IMR-90 (cell line): Measurements from ENCODE around the gene ZAP70. TPM values are rescaled to one million over a fixed set of nuclear protein-coding genes. Genes with fewer than 3 reads are reported as not detected.

Source experiments
- ATAC-seq: fragments of 200-7000 bp; cut with Tn5 transposase; 2 replicates; pipeline ENCODE4 v1.9.1; 2020; ENCODE audit warnings: low read depth, mild to moderate bottlenecking, moderate library complexity
- BruUV-seq: library from RNA; stranded (reverse); fragments of 400-500 nt; replicated peaks from 2 replicates; lab custom pipeline; 2021; lab: Mats Ljungman, UMichigan
- CTCF ChIA-PET: fragments of 300-600 bp; formaldehyde crosslinking; extraction: SDS; loops from one replicate; lab custom pipeline; 2021; ENCODE audit warnings: antibody characterized with exemption; lab: Yijun Ruan, JAX
- POLR2A ChIA-PET: fragments of 300-600 bp; sonication (Branson Sonifier 250); formaldehyde crosslinking; loops from one replicate; lab custom pipeline; 2022; ENCODE audit warnings: antibody characterized with exemption; ENCODE audit not compliant: unreplicated experiment; lab: Charles Lee
- DNase-seq: peaks from one replicate; pipeline ENCODE4 v3.0.0; 2013
- H2AFZ ChIP-seq: replicated peaks from 2 replicates; pipeline ENCODE3; 2013; ENCODE audit warnings: low read length, mild to moderate bottlenecking; ENCODE audit not compliant: poor library complexity
- H2AK5ac ChIP-seq: 2 replicates; pipeline ENCODE4 v1.6.1; 2013; ENCODE audit warnings: low read depth, low read length, inconsistent platforms
- H2AK9ac ChIP-seq: replicated peaks from 2 replicates; pipeline ENCODE3; 2013; ENCODE audit warnings: mild to moderate bottlenecking, low read depth, low read length, moderate library complexity; ENCODE audit not compliant: poor library complexity
- H2BK120ac ChIP-seq: 2 replicates; pipeline ENCODE4 v1.6.1; 2013; ENCODE audit warnings: low read depth, low read length, inconsistent platforms
- H2BK15ac ChIP-seq: 3 replicates; pipeline ENCODE4 v1.6.1; 2013; ENCODE audit warnings: low read depth, low read length, inconsistent platforms
- H2BK20ac ChIP-seq: 2 replicates; pipeline ENCODE4 v1.6.1; 2013; ENCODE audit warnings: low read depth, mild to moderate bottlenecking, inconsistent platforms, low read length, moderate library complexity
- H2BK5ac ChIP-seq: 2 replicates; pipeline ENCODE4 v1.6.1; 2013; ENCODE audit warnings: mild to moderate bottlenecking, low read depth, low read length, inconsistent platforms; ENCODE audit not compliant: poor library complexity, severe bottlenecking
- H3K14ac ChIP-seq: replicated peaks from 2 replicates; pipeline ENCODE4 v1.6.1; 2013; ENCODE audit warnings: low read depth, low read length, inconsistent platforms
- H3K18ac ChIP-seq: 2 replicates; pipeline ENCODE4 v1.6.1; 2013; ENCODE audit warnings: low read depth, low read length, control low read depth
- H3K23ac ChIP-seq: 2 replicates; pipeline ENCODE4 v1.6.1; 2013; ENCODE audit warnings: low read depth, low read length, inconsistent platforms
- H3K27ac ChIP-seq: 2 replicates; pipeline ENCODE4 v1.5.1; 2013; ENCODE audit warnings: mild to moderate bottlenecking, control low read depth, low read length; ENCODE audit not compliant: insufficient read depth
- H3K27me3 ChIP-seq: 2 replicates; pipeline ENCODE4 v1.6.1; 2013; ENCODE audit warnings: low read length; ENCODE audit not compliant: control insufficient read depth, insufficient read depth
- H3K36me3 ChIP-seq: 2 replicates; pipeline ENCODE4 v1.6.1; 2013; ENCODE audit warnings: low read length, mixed read lengths; ENCODE audit not compliant: control insufficient read depth, insufficient read depth
- H3K4ac ChIP-seq: 2 replicates; pipeline ENCODE4 v1.6.1; 2013; ENCODE audit warnings: low read depth, low read length, inconsistent platforms
- H3K4me1 ChIP-seq: 2 replicates; pipeline ENCODE4 v1.6.1; 2013; ENCODE audit warnings: low read length, mixed read lengths; ENCODE audit not compliant: control insufficient read depth, insufficient read depth
- H3K4me2 ChIP-seq: 2 replicates; pipeline ENCODE4 v1.6.1; 2013; ENCODE audit warnings: low read depth, mild to moderate bottlenecking, control low read depth, low read length, moderate library complexity
- H3K4me3 ChIP-seq: 2 replicates; pipeline ENCODE4 v1.5.1; 2013; ENCODE audit warnings: low read depth, mild to moderate bottlenecking, control low read depth, low read length, moderate library complexity; ENCODE audit not compliant: insufficient read depth
- H3K56ac ChIP-seq: 2 replicates; pipeline ENCODE4 v1.6.1; 2013; ENCODE audit warnings: low read length, inconsistent platforms; ENCODE audit not compliant: insufficient read depth; ENCODE audit errors: extremely low read depth
- H3K79me1 ChIP-seq, 2 experiments: 2 replicates each; pipeline ENCODE4 v1.6.1; 2013; ENCODE audit warnings: low read length in 2 of 2, inconsistent platforms in 1 of 2, low read depth in 1 of 2
- H3K9ac ChIP-seq: 2 replicates; pipeline ENCODE4 v1.6.1; 2013; ENCODE audit warnings: low read depth, low read length, control low read depth
- H3K9me1 ChIP-seq: 2 replicates; pipeline ENCODE4 v1.6.1; 2013; ENCODE audit warnings: low read length, inconsistent platforms; ENCODE audit not compliant: insufficient read depth
- H3K9me3 ChIP-seq: 2 replicates; pipeline ENCODE4 v1.6.1; 2013; ENCODE audit warnings: low read length; ENCODE audit not compliant: control insufficient read depth, insufficient read depth
- H4K20me1 ChIP-seq: 2 replicates; pipeline ENCODE4 v1.6.1; 2013; ENCODE audit warnings: low read length, inconsistent platforms; ENCODE audit not compliant: insufficient read depth
- H4K5ac ChIP-seq: 2 replicates; pipeline ENCODE4 v1.6.1; 2013; ENCODE audit warnings: mild to moderate bottlenecking, low read depth, low read length, control low read depth
- H4K8ac ChIP-seq, 2 experiments: 2 replicates each; pipeline ENCODE4 v1.6.1; 2013; ENCODE audit warnings: low read depth in 2 of 2, low read length in 2 of 2, control low read depth in 1 of 2, inconsistent platforms in 1 of 2
- H4K91ac ChIP-seq: 2 replicates; pipeline ENCODE4 v1.6.1; 2013; ENCODE audit warnings: low read depth, low read length, inconsistent platforms; ENCODE audit not compliant: insufficient read depth
- BHLHE40 ChIP-seq: fragments of 150-350 bp; IDR thresholded peaks from 2 replicates; pipeline ENCODE4 v1.6.1; 2016; ENCODE audit warnings: mild to moderate bottlenecking, low read depth, low read length
- CEBPB ChIP-seq: IDR thresholded peaks from 2 replicates; pipeline ENCODE4 v1.6.1; 2012; ENCODE audit warnings: low read depth, low read length, improper control_type of control experiment
- CHD1 ChIP-seq: IDR thresholded peaks from 2 replicates; pipeline ENCODE4 v1.6.1; 2012; ENCODE audit warnings: low read depth, low read length, improper control_type of control experiment
- CTCF ChIP-seq: conservative IDR thresholded peaks from 2 replicates; pipeline ENCODE4 v1.5.1; 2012; ENCODE audit warnings: mild to moderate bottlenecking, low read depth, low read length, improper control_type of control experiment
- ELK1 ChIP-seq: fragments of 150-350 bp; IDR thresholded peaks from 2 replicates; pipeline ENCODE4 v1.6.1; 2016; ENCODE audit warnings: low read depth, mild to moderate bottlenecking, low read length, moderate library complexity, borderline replicate concordance
- FOS ChIP-seq: fragments of 150-350 bp; IDR thresholded peaks from 2 replicates; pipeline ENCODE4 v1.6.1; 2016; ENCODE audit warnings: low read depth, low read length
- MAFK ChIP-seq: IDR thresholded peaks from 2 replicates; pipeline ENCODE4 v1.6.1; 2012; ENCODE audit warnings: low read depth, low read length, improper control_type of control experiment
- MAZ ChIP-seq: IDR thresholded peaks from 2 replicates; pipeline ENCODE4 v1.6.1; 2012; ENCODE audit warnings: low read depth, mild to moderate bottlenecking, low read length, improper control_type of control experiment, moderate library complexity, borderline replicate concordance
- MXI1 ChIP-seq: IDR thresholded peaks from 2 replicates; pipeline ENCODE4 v1.6.1; 2012; ENCODE audit warnings: low read depth, mild to moderate bottlenecking, low read length, moderate library complexity, borderline replicate concordance
- NFE2L2 ChIP-seq: fragments of 150-350 bp; IDR thresholded peaks from 2 replicates; pipeline ENCODE4 v1.6.1; 2016; ENCODE audit warnings: low read depth, mild to moderate bottlenecking, low read length
- POLR2A ChIP-seq: IDR thresholded peaks from 2 replicates; pipeline ENCODE4 v1.6.1; 2012; ENCODE audit warnings: mild to moderate bottlenecking, low read depth, low read length
- RAD21 ChIP-seq: IDR thresholded peaks from 2 replicates; pipeline ENCODE4 v1.6.1; 2012; ENCODE audit warnings: low read length, improper control_type of control experiment
- RCOR1 ChIP-seq: IDR thresholded peaks from 2 replicates; pipeline ENCODE4 v1.6.1; 2012; ENCODE audit warnings: mild to moderate bottlenecking, low read length, improper control_type of control experiment; ENCODE audit not compliant: insufficient replicate concordance
- RFX5 ChIP-seq: IDR thresholded peaks from 2 replicates; pipeline ENCODE4 v1.8.0; 2012; ENCODE audit warnings: low read depth, mild to moderate bottlenecking, low read length, moderate library complexity
- SMC3 ChIP-seq: fragments of 150-350 bp; IDR thresholded peaks from 2 replicates; pipeline ENCODE4 v1.6.1; 2016; ENCODE audit warnings: low read depth, mild to moderate bottlenecking, antibody characterized with exemption, low read length, moderate library complexity
- WGBS, 2 experiments: methylation state at CpG; one replicate each; pipeline versions ENCODE4 v1.1.5 to v1.1.7; 2013; ENCODE audit warnings: missing lambda C conversion rate in 2 of 2; ENCODE audit not compliant: insufficient read length in 1 of 2; ENCODE audit errors: extremely low coverage in 2 of 2; 5-methylcytosine and 5-hydroxymethylcytosine counted together
- dilution Hi-C: fragments of 300-500 bp; cut with HindIII; formaldehyde crosslinking; loops from one replicate; pipeline ENCODE4 v1.14.3; 2018; ENCODE audit warnings: low sequenced_read_pairs; ENCODE audit not compliant: unreplicated experiment
- in situ Hi-C: fragments of 300-500 bp; cut with MboI; formaldehyde crosslinking; loops from 3 replicates; pipeline ENCODE4 v1.14.3; 2019; ENCODE audit warnings: low sequenced_read_pairs, inconsistent platforms, mixed read lengths
- intact Hi-C: fragments of 100-400 bp; cut with micrococcal nuclease; formaldehyde crosslinking; loops from 2 replicates; pipeline ENCODE4 v1.10.0; 2022
- polyA plus RNA-seq, 3 experiments: library from polyadenylated mRNA; depleted of rRNA; stranded (reverse); fragments of >200 nt; gene quantifications; 2 replicates each; pipeline ENCODE4 v1.2.3, GENCODE V29; 2012; ENCODE audit warnings: low replicate concordance in 1 of 3
- total RNA-seq: library from RNA; depleted of rRNA; stranded (reverse); fragments of >200 nt; gene quantifications from 2 replicates; pipeline ENCODE4 v1.2.3, GENCODE V29; 2012
- TF ChIP-seq, protein P1 (sequence below): fragments of 150-350 bp; IDR thresholded peaks from 2 replicates; pipeline ENCODE4 v1.6.1; 2017; ENCODE audit warnings: mild to moderate bottlenecking, antibody characterized with exemption, low read length, low read depth

The ZAP70 gene
- total and polyA plus RNA-seq, 2 of the 4 experiments (the other 2 are of a cell fraction): under 0.01 to 0.09 TPM

DNA sequence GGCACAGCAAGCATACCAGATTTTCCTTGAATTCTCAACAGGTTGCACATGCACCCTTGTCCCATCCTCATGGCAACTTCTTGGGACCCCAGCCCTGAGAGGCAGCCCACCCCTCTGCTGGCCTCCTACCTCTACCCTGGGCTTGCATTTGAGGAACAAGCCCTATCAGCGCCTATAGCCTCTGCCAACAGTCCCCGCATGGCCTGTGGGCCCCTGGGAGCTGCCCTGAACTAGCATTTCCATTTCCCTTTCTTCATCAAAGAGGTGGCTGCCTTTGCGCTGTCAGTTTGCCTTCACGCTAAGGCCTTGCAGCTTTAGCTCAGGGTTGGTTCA, 5.4 kb upstream of the ZAP70 start:
- dilution Hi-C loops: no loop called here
- in situ Hi-C loops: loop anchor here (10.0 kb wide), 1 partner anchor 677 kb away; no protein-coding TSS in a partner anchor
- POLR2A ChIA-PET: no interaction called here

More for the DNA sequence above, 5.4 kb upstream of the ZAP70 start:
- no CpG with 5 or more reads among the region's 4 CpGs for WGBS, 2 experiments
- H3K9me1 ChIP-seq: no peaks in the 10 kb centered on the region
- no peak overlapping the region for H2AK9ac ChIP-seq
- no peak overlapping the region for H4K91ac ChIP-seq
- H3K27ac ChIP-seq: no peak overlapping the region
- H3K79me1 ChIP-seq: no peaks in the 10 kb centered on the region
- H2BK120ac ChIP-seq: no peak overlapping the region
- no peak overlapping the region for H4K8ac ChIP-seq
- peaks cover 20% of the 10 kb centered on the region for H3K27me3 ChIP-seq
- no peak overlapping the region for H3K9ac ChIP-seq
- no peak overlapping the region for H2AK5ac ChIP-seq
- TF ChIP-seq RAD21 (no peak), RCOR1 (no peak), MXI1 (no peak), NFE2L2 (no peak), CHD1 (no peak), FOS (no peak), BHLHE40 (no peak), POLR2A (no peak), CEBPB (no peak), MAFK (no peak), MAZ (no peak), SMC3 (no peak), ELK1 (no peak), CTCF (no peak), RFX5 (no peak)
- TF ChIP-seq, protein P1, sequence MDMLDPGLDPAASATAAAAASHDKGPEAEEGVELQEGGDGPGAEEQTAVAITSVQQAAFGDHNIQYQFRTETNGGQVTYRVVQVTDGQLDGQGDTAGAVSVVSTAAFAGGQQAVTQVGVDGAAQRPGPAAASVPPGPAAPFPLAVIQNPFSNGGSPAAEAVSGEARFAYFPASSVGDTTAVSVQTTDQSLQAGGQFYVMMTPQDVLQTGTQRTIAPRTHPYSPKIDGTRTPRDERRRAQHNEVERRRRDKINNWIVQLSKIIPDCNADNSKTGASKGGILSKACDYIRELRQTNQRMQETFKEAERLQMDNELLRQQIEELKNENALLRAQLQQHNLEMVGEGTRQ: no peak
- H2AFZ ChIP-seq: no peak overlapping the region
- no peaks in the 10 kb centered on the region for H4K20me1 ChIP-seq
- no peaks in the 10 kb centered on the region for H3K4me1 ChIP-seq
- no peak overlapping the region for H3K56ac ChIP-seq
- no peaks in the 10 kb centered on the region for H3K36me3 ChIP-seq
- H3K14ac ChIP-seq: no peak overlapping the region
- BruUV-seq: no TSS peak
- no peak overlapping the region for H3K23ac ChIP-seq
- no peak overlapping the region for H2BK15ac ChIP-seq
- intact Hi-C loops: loop anchor here (10.0 kb wide), 2 partner anchors 57 to 1127 kb away; no protein-coding TSS in a partner anchor
- no peak overlapping the region for H2BK20ac ChIP-seq
- H3K4ac ChIP-seq: no peak overlapping the region
- H2BK5ac ChIP-seq: no peak overlapping the region
- H3K4me2 ChIP-seq: no peak overlapping the region
- H3K9me3 ChIP-seq: no peaks in the 10 kb centered on the region
- no peak overlapping the region for H4K5ac ChIP-seq
- no peak overlapping the region for H3K4me3 ChIP-seq
- no peak overlapping the region for H3K18ac ChIP-seq
- CTCF ChIA-PET: interaction anchor here (0.8 kb wide), 1 partner anchor 117 kb away, joined by 3 read pairs; no protein-coding TSS in a partner anchor
- no peak for ATAC-seq
- no peak for DNase-seq
